Esophagus muscularis mucosa (tissue), 3 donors: ENCODE measurements around the gene USP32.
"Not testable (repeated sequence)": the region's sequence is repeated elsewhere in the genome, so short reads cannot be mapped to it uniquely, and the experiment has no call there.

Experiments used
- POLR2A ChIP-seq: fragments of 450-650 bp; IDR thresholded peaks from one replicate; pipeline ENCODE4 v1.6.1; 2017; ENCODE audit warnings: antibody characterized with exemption, moderate library complexity, mild to moderate bottlenecking, low read depth
- POLR2AphosphoS5 ChIP-seq, 2 donors: sonication (generic); formaldehyde crosslinking; IDR thresholded peaks; one replicate each; pipeline ENCODE4 v1.6.1; 2017; ENCODE audit warnings: antibody characterized with exemption in 2 of 2
- TF ChIP-seq, protein P1 (sequence below), 3 experiments: fragments of 200-600 bp in 2 of 3; fragments of 450-650 bp in 1 of 3; sonication (generic) in 2 of 3; IDR thresholded peaks; one replicate each; pipeline ENCODE4 v1.5.1; 2017 to 2019; ENCODE audit warnings: antibody characterized with exemption in 3 of 3, mild to moderate bottlenecking in 2 of 3, moderate library complexity in 1 of 3

DNA sequence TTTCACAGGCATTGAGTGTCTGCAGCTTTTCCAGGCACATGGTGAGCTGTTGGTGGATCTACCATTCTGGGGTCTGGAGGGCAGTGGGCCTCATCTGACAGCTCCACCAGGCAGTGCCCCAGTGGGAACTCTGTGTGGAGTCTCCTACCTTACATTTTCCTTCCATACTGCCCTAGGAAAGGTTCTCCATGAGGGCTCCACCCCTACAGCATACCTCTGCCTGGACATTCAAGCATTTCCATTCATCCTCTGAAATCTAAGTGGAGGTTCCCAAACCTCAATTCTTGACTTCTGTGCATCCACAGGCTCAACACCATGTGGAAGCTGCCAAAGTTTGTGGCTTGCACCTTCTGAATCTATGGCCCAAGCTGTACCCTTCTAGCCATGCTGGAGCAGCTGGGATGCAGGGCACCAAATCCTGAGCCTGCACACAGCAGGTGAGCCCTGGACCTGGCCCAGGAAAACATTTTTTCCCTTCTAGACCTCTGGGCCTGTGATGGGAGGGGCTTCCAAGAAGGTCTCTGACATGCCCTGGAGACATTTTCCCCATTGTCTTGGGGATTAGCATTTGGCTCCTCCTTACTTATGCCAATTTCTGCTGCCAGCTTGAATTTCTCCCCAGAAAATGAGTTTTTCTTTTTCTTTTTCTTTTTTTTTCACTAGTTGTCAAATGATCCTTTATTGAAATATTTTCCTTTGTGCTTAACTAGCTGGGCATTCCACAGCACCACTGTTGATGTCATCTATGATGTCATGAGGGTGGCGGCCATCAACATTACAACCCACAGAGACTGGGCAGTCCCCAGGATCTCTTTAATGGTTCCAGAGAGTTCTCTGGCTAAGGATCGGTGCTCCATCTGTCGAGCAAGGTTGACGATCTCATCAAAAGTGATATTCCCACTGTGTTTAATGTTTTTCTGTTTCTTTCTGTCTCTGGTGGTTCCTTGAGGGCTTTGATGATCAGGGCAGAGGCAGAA lies 41.4 kb upstream of the USP32 start:
- TF ChIP-seq, protein P1, sequence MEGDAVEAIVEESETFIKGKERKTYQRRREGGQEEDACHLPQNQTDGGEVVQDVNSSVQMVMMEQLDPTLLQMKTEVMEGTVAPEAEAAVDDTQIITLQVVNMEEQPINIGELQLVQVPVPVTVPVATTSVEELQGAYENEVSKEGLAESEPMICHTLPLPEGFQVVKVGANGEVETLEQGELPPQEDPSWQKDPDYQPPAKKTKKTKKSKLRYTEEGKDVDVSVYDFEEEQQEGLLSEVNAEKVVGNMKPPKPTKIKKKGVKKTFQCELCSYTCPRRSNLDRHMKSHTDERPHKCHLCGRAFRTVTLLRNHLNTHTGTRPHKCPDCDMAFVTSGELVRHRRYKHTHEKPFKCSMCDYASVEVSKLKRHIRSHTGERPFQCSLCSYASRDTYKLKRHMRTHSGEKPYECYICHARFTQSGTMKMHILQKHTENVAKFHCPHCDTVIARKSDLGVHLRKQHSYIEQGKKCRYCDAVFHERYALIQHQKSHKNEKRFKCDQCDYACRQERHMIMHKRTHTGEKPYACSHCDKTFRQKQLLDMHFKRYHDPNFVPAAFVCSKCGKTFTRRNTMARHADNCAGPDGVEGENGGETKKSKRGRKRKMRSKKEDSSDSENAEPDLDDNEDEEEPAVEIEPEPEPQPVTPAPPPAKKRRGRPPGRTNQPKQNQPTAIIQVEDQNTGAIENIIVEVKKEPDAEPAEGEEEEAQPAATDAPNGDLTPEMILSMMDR (IDR thresholded peaks at IDR 0.05): not testable (repeated sequence)
- TF ChIP-seq POLR2AphosphoS5 (IDR thresholded peaks at IDR 0.05); POLR2A: not testable (repeated sequence)
